NCI-H69 (cell line): ENCODE results near the gene SIPA1L3.
"Not testable (repeated sequence)": the region's sequence is repeated elsewhere in the genome, so short reads cannot be mapped to it uniquely, and the experiment has no call there.

Experiments
- DNase-seq: peaks from one replicate; lab custom pipeline; 2025; lab: John Stamatoyannopoulos, UW

SIPA1L3 gene

DNA sequence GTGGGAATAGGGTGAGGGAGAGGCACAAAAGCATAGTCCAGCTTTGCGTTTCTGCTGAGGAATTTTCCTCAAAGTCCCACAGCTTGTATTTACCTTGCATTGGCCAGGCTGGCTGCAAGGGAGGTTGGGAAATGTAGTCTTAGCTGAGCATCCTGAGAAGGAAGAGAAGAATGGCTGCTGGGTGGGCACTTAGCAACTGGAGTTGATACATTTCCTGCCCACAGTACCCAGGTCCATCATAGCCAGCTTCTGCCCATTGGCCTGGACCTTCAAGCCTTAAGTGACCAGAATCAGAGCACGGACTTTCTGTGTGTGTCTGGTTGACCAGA, 112.4 kb downstream of the SIPA1L3 start:
- DNase-seq, result no peak

DNA sequence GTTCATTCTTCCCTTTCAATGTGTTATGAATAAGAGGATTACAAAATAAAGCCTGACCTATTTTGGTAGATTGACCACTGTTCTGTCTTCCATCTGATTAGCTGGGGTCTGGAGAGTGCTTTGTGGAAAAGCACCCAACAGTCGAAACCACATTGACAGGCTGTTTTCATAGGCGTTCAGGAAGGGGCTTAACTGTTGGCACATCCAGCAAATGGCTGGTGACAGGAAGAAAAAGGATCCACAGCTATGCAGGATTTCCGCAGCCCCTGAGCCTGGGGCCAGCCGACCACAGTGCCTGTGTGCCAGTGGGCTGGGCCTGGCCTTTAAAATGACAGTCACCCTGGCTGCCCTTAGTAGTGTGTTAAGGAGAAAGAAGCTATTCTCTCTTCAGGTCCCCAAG, 113.3 kb downstream of the SIPA1L3 start:
- no peak for DNase-seq

DNA sequence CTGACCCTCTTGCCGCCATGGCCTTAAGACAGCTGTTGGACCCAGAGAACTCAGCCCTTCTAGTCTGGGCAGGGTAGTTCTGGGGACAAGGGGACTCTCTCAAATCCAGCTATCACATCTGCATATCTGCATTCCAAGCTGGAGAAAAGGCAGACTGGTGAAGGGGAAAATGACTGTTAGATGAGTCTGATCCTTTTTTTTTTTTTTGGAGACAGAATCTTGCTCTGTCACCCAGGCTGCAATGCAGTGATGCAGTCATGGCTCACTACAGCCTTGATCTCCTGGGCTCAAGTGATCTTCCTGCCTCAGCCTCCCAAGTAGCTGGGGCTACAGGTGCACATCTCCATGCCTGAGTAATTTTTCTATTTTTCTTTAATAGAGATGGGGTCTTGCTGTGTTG, 114.3 kb downstream of the SIPA1L3 start:
- no peak for DNase-seq

DNA sequence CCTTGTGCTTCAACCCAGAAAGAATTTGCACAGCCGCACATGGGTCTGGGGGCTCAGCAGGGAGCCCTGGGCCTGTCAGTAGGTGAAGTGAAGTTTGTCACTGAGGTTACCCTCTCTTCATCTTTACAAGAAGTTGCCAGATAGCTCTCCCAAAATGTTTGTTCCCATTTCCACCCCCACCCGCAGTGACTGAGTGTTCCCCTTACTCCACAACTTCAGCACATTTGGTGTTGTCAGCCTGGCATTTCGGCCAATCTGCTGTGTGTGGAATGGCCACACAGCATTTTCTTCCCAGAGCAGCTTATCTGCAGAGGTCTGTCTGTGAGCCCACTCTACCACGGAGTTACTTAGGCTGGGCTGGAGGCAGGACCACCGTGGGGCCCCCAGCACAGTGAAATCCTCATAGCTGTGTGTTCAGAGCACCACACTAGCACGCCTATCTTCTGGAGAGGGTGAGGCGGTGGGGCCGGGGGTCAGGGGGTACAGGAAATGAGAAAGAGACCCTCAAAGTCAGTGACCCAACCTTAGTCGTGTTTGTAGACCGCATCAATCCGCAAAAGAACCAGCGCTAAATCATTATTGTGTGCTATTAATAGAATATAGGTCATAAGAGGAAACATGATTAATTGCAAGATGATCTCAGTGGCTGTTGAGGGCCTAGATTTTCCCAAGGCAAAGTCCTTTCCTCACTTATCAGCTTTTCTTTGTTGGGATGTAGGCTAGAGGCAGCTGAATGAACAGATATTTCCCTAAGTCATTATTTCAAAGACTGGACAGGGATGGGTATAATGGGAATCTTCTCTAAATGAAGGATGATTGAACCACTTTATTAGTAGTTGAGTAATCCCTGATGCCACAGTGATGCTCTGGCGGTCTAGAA, 116.0 kb downstream of the SIPA1L3 start:
- DNase-seq, result no peak

DNA sequence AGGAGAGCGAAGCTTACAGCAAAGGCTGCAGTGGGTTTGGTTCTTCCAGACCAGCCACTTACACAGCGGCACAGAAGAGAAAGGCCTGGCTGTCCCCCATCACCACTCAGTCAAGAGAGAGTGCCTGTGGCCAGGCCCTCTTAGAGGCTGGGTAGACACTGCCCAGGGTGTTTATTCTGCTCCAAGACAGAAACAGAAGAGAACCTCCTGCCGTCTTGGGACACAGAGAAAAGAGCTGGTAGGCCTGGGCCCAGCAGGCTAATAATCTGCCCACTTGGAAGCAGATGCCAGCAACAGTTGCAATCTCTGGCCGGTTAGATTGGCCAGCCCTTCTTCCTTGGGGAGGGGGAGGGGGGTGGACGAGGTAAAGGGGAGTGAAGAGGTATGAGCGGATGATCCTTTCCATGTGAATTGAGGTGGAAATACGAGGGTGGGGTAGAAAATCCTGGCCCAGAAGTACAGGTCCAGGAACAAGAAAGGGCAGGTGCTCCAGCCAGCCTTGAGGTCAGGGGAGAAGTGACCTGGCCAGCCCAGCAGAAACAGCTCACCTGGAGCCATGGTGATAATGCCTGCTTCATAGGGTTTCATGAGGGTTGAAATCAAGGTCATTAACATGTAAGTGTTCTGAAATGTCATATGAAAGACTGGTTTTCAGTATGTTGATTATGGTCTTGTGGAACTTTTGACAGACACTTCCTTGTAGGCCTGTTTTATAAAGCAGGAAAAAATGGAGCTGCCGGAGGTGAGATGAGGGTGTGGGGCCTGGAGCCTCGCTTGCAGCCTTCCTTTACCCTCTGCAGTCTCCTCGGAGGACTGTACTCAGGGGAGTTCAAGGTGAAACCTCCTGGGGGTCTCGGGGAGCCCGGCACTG, 116.9 kb downstream of the SIPA1L3 start:
- peak; percentile 9 for DNase-seq

DNA sequence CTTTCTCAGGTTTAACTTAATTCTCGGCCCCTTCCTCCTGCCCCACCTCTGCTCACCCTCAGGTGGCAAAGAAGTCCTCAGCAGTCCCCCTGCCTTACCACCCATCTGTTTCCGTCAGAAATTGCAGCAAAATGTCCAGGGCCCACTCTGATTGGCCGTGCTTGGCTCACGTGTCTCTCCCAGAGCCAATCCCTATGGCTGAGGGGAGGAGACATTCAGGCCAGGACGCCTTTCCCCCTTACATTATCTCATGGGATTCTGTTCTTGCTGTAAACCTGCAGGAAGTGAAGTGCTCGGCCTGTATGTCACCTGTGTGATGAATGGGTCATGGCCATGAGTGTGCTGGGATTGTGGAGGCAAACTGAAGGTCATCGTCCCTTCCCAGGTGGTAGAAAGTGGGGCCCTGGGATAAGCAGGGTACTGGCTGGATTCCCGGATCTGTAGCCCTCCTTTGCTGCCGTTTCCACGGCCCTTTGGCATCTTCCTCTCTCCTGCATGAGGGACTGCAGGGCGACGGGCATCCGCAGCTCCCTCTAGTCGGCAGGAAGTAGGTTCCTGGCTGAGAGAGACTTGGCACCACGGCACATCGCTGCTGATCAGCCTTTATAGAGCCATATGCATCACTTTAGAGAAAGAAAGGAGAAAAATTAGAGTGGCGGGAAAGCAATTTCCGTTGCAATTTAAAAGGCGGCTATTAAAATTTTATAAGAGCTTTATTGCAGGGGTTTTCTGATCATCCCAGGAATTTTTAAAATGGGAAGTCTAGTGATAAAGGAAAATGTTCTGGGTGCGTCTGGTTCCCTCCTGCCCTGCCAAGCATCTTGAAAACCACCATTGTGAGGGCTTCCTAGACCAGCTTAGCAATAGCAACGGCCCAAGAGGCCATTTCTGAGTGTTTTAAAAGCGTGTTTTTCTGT, 118.2 kb downstream of the SIPA1L3 start:
- DNase-seq, result peak; percentile 10

DNA sequence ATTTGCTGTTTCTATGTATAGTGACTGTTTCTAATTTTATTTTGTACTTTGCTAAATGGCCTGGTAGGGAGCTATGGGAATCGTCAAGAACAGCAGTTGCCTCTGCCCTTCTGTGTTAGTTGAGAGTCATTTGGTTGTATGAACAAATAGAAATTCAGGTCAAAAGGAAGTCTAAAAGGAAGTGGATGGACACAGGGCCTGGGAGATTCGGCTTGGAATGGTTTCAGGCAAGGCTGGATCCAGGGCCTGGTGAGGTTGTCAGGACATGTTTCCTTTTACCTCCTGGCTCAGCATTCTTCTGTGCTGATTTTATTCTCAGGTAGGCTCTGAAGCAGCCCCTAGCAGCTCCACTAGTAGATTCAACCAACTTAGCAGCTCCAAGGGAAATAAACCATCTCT, 118.9 kb downstream of the SIPA1L3 start:
- DNase-seq, result no peak

DNA sequence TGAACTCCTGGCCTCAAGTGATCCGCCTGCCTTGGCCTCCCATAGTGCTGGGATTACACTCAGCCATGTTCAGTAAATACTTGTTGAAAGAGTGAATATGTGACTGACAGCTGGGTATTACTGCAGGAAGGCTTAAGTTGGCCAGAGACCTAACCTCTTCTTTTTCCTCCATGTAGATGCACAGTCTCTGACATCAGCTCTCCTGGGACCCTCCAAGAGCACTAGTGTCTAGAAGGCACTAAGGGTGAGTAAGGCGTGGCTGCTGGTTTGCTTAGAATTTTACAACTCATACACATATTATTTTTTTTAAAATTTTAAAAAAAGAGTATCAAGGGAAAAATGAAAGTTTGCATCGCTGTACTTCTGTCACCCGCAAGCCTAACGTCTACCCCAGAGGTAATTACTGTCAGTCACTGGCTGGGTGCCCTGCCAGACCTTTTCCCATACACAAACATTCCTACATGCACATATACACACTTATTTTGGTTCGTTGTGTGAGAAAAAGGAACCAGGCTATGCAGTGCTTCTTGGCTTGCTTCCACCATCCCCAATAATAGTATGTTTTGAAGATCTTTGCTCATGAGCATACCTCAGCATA, 122.0 kb downstream of the SIPA1L3 start:
- DNase-seq, result no peak

DNA sequence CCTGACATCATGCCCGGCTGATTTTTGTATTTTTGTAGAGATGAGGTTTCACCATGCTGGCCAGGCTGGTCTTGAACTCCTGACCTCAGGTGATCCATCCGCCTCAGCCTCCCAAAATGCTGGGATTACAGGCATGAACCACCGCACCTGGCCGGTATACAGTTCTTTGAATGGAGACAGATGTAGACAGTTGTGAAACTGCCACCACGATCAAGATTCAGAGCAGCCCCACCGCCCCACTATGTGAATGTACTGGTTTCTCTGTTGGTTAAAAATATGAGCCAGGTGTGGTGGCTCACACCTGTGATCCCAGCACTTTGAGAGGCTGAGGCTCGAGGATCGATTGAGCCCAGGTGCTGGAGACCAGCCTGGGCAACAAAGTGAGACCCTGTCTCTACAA, 123.0 kb downstream of the SIPA1L3 start:
- not testable (repeated sequence) for DNase-seq

DNA sequence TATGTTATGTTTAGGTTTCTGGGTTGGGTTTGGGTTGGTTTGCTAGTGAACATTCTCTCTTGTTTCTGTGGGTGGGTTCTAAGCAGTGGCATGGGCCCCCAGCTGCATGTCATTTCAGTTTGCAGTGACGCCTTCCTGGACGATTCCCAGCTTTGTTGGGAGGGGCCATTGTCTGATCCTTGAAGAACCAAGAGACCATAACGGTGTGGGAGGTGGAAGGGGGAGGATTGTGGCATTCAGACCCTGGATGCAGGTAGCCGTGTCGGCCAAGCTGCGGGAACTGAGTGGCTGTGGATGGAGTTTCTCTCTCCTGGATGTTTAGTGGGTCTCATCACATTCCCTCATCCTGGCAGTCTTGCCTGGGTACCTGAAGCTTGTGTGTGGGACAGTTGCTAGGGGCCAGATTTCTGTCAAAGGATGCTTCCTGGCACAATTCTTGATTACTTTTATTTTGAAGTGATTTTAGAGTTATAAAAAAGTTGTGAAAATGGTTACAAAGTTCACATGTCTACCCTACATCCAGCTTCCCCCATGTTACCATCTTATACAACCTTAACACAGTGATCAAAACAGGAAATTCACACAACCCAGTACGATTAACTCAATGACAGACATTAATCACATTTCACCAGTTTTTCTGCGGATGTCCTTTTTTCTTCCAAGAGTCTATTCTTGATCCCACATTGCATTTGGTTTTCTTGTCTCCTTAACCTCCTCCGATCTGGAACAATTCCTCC, 123.8 kb downstream of the SIPA1L3 start:
- no peak for DNase-seq

DNA sequence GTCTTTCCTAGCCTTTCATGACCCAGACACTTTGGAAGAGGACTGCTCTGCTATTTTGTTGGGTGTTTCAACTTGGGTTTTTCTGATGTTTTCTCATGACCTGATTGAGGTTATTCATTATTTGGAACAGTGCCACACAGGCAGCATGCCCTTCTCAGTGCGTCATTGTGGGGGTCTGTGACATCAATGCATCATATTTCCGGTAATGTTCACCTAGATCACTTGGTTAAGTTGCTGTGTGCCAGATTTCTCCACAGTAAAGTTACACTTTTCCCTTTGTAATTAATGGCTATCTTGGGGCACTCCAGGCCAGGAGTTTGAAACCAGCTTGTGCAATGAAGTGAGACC, 124.4 kb downstream of the SIPA1L3 start:
- DNase-seq, result no peak

DNA sequence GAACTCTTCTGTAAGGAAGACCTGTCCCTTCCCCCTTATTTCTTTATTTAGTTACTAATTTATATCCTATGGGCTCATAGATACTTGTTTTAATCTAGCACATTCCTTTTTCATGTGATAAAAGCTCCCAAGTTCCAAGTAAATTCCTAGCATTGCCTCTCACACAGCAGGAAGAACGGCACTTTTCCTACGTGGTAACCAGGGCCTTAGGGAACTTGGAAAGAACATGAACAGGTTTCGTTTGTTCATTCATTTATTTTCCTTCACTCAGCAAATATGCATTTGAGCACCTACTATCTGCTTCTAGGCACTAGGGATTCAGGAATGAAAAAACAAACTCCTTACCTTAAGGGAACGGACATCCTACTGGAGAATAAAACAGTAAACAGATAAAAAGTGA, 125.1 kb downstream of the SIPA1L3 start:
- DNase-seq, result no peak

DNA sequence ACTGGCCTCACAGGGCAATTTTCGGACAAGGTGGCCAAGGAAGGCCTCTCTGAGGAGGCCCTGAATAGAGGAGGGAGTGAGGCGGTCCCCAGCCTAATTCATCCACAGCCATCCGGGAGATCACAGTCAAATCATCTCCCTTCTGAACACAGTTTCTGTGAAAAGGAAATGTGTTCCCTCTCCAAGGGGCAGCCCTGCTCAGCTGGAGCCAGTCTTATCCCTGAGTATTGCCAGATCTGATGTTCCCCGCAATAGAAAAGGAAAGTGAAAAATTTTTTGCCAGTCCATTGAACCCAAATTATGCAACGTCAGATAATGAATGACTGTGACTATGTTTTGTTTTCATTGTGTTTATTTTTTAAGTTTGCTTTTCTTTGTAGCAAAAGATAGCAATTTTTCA, 125.9 kb downstream of the SIPA1L3 start:
- peak; percentile 22 for DNase-seq

DNA sequence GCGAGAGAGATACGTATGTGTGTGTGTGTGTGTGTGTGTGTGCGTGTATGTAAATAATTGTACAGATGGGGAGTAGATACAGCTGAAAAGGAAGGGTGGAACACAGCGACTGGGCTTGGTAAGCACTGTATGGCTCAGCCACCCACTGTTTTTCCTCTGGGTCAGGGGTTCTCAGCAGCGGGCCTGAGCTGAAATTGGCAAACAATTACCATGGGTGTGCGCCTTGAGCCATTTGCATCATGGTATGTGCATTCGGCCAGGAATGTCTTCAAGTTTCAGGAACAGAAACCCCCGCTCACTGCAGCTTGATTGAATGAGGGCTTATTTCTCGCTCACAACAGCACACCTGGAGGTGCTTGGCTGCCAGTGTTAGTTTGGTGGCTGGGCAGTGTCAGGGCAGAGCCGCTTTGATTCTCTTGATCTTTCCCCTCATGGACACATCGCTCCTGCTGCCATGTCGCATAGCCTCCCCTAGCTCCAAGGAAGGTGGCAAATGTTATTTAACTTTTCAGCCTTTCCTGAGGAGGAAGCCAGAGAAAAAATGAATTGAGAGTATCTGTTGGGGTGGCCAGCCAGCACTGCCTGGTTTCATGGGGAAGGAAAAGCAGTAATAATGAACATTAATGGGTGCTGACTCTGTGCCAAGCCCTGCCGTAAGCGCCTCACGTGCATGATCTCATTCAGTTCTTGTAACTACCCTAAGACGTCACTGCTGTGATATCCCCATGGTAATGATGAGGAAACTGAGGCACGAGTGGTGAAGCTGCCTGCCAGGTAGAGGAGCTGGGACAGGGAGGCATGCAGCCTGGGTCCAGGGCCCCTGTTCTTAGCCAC, 126.9 kb downstream of the SIPA1L3 start:
- peak; percentile 98 for DNase-seq

DNA sequence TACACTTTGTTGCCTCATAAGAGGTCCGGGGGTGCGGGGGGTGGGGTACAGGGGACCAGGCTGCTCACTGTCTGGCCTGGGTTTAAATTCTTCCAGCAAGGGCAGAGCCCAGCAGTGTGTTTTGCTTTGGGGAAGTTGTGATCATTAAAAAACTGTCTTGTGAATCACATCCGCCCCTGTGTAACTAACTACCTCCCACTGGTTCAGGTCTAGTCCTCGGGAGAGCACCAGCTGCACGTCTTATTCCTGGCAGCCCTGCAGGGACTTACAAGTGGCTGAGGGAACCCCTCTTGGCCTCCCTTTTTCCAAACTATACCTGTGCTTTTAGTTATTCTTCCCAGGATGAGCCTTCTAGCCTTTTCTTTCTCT, 127.5 kb downstream of the SIPA1L3 start:
- peak; percentile 78 for DNase-seq

DNA sequence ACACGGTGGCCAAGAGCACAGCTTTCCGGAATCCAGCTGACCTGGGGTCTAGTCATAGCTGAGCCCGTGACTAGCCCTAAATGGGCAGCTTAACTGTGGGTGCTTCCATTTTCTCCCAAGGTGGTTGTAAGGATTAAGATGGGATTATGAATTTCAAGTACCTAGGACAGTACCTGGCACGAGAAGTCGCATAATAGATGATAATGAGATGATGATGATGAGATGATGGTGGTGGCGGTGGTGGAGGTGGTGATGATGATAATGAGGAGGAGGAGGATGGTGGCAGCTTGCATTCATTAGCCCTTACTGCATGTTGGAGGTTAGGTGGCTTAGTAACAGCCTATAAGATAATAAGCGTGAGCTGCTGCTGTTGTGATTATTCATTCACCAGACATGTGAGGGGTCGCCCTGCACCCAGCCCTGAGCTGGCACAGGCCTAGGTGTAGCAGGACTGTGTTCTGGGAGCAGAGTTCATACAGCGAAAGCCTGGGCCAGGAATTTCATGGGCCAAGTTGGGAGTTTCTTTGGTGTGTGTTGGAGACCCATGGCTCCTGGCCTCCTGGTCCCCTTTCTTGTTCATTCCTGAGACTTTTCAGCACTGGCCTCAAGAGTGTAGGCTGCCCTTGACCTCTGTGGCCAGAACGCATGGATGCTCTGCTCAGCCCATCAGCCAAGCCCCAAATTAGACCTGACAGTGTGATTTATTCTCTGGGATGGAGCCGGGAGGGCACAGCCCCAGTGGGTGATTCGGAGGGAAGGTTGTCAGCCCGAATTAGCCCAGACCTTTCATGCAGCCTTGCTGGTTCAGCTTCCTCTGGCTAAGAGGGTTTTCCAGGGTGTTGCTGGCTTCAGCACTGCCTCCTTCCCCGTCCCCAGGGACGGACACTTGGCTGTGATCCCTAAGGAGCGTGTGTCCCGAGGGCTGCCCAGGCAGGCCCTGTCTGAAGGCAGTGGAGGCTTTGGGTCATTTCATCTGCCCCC, 128.8 kb downstream of the SIPA1L3 start:
- DNase-seq, result peak; percentile 56

DNA sequence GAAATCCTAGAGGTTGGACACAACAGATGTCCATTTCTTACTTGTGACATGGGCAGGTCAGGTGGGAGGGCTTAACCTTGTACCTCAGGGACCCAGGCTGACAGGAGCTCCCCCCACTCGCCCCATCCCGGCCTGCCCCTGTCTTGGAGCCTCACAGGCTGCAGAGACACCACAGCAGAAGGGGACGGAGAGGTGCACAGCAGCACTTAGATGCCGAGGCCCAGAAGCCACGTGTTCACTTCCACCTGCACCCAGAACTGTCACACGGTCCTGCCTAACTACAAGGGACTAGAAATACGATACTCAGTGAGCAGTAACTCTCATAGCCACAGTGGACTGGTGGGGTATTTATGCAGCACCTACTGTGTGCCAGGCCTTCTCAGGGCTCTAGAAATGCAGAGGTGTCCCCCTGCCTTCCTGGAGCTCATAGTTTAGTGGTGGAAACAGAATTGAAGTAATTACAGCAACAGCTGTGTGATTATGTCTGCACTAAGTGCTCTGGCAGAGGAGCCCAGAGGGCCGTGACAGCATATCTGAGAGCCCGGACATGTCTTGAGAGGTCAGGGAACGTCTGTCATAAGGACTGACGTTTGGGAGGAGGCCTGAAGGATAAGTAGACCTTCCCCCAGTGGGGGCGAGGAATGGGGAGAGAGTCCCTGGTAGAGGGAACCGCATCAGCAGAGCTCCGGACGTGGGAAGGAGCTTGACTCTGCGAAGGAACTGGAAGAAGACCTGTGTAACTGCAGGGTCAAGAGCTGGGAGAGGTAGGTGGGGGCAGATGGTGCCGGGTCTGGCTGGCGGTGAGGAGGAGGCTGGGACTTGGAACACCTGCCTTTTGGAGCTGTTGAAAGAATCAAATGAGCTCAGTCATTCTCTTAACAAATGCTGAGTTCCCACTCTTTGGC, 130.0 kb downstream of the SIPA1L3 start:
- peak; percentile 85 for DNase-seq

DNA sequence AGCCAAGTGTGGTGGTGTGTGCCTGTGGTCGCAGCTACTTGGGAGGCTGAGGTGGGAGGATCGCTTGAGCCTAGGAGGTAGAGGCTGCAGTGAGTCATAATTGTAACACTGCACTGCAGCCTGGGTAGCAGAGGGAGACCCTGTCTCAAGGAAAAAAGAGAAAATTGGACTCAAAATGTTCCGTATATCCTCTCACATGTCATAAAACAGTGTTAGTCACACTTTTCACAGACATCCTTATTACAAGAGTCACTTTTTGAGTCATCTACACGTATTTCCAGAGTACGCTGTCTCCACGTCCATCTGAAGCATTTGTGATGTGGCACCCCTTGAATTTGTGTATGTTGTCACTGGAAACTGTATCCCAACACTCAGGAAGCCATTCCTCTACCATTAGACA, 133.0 kb downstream of the SIPA1L3 start:
- DNase-seq, result no peak
